Activated CD4-positive, alpha-beta T cell treated with anti-CD3 and anti-CD28 coated beads for 24 hours (primary cell): ENCODE data around the gene HPS3.
A peak's percentile ranks its signal among the peaks of the same experiment; 100 is the strongest.

Experiments used
- DNase-seq, 2 donors: peaks; one replicate each; pipeline ENCODE4 v3.0.0-alpha.2; 2020; ENCODE audit warnings: low read depth in 2 of 2

The HPS3 gene

DNA sequence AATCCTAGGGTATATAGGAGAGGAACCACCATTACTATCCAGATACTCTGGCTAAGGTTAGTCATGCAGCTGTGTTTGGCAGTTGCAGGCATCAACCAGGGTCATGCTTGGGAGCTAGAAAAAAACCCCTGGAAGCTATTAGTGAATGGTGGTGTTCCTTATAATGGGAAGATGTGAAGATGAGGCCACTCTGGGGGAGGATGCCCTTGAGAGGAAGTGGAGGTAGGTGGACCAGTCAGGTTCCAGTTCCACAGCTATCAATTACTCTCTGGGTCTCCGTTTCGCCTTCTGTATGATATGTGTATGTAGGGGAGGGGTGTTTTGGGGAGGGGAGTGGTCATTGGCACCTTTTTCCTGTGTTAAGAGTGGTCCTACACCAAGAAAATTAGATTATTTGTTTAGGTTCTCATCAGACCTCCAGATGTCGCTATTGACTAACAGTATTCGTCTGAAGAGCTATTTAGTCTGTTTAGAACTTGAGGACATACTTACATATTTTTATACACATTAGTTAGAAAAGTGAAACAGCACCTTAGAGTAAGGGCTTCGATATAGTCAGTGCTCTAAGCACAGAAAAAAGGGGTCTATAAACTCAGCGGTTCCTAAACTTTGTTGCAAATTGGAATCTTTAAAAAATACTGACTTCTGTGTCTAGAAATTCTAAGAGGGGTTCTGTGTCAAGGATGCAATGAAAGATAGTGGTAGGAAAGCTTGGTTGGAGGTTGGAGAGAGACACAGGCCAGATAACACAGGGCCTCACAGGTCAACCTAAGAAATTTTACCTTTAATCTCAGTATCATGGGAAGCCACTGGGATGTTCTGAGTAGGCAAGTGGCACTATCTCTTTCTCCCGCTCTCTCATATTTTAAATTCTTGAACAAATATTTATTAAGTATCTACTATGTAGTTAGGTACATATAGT lies 9.1 kb upstream of the HPS3 start:
- DNase-seq, result peak in 1 of 2 donors; percentile 1

DNA sequence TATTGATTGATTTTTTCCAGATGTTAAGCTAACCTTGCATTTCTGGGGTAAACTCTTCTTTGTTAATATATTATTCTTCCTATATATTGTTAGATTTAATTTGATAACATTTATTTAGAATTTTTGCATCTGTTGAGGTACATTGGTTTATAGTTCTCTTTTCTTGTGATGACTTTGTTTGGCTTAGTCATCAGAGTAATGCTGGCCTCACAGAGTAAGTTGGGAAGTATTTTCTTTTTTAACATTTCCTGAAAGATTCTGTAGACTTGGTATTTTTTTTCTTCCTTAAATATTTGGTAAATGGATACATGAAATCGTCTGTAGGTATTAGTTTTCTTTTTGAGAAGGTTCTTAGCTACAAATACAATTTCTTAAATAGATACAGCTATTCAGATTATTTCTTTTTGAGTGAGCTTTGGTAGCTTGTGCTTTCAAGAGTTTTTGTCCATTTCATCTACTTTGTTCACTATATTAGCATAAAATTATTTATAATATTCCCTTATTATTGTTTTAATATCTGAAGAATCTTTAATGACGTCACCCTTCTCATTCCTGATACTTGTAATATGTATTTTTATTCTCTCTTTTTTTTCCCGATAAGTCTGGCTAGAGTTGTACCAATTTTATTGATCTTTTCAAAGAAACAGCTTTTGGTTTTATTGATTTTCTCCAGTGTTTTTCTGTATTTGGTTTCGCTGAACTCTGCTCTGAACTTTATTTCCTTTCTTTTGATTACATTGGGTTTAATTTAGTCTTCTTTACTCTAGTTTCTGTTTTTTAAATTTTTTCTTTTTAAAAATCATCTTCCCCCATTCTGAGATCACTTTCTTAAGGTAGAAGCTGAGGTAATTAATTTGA lies 6.5 kb upstream of the HPS3 start:
- DNase-seq, result no peak

DNA sequence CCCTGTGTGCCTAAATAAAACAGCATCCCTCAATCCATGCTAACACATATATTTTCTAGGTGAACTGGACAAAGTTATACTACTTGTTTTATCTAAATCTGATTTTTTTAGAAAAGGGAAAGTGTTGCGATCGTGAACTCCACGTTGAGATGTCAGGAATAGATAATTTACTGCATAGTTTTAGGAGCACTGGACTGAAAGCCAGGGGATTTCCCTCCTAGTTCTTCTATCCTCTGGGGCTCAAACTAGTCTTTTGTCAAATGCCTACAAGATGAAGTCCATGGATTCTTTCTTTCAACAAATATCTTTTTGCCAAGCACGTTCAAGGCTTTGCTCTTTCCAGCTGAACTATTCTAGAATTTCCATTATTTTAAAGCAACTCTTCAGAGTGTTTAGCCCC lies 617 bp upstream of the HPS3 start:
- DNase-seq, result no peak

DNA sequence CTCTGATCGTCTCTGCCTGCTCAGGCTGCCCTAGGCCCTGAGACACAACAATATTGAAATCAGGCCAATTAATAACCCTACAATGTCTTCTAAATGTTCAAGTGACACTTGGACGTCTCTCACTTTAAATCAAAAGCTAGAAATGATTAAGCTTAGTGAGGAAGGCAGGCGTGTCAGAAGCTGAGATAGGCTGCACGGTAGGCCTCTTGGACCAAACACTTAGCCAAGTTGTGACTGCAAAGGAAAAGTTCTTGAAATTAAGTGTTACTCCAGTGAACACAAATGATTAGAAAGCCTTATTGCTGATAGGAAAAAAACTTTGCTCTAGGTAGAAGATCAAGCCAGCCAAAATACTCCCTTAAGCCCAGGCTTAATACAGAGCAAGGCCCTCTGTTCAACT lies 2.2 kb downstream of the HPS3 start:
- DNase-seq, result no peak

GRCh38 chr3:149134575-149134974 lies 5.1 kb downstream of the HPS3 start:
- DNase-seq, result no peak

DNA sequence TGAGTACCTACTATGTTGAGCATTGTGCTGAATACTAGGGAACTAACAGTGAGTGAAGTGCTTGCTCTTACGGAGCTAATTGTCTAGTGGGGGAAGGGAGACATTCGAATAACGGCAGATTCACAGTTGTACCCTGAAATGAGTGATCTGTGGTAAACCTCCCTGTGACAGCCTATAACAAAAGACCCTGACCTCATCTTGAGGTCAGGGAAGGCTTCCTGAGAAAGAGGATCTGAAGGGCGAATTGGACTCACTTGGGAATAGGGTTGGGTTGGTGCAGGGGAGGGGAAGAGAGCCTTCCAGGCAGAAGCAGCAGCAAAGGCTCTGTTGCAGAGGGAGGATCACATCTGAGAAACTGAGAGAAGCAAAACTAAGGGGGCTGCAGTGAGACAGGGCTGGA lies 13.2 kb downstream of the HPS3 start:
- DNase-seq, result no peak

GRCh38 chr3:149145356-149145755 lies 15.9 kb downstream of the HPS3 start:
- DNase-seq, result no peak

GRCh38 chr3:149145974-149146373 lies 16.5 kb downstream of the HPS3 start:
- DNase-seq, result no peak

- DNase-seq, result no peak
Measured at GRCh38 chr3:149150436-149150835, 21.0 kb downstream of the HPS3 start.

- no peak for DNase-seq
Measured at GRCh38 chr3:149151843-149152242, 22.4 kb downstream of the HPS3 start.

- DNase-seq, result no peak
Measured at GRCh38 chr3:149152420-149152819, 23.0 kb downstream of the HPS3 start.

DNA sequence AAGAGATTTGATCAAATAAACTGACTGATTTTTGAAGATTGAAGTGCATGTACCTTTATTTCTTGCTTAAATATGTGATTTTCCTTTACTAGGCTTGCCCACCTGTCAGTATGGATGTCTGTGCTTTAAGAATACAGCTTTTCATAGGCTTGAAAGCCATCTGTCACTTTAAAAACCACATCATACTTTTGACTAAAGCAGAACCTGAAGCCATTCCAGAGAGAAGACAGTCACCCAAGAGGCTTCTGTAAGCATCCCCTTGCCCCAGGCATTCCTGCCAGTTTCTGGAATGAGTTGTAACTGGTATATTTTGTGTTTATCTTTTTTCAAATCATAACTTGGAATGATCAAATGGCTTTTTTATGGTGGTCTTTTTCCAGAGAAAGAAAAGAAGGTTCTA lies 24.0 kb downstream of the HPS3 start:
- DNase-seq, result no peak

- no peak for DNase-seq
Measured at GRCh38 chr3:149160754-149161300, 31.4 kb downstream of the HPS3 start.

- DNase-seq, result no peak
Measured at GRCh38 chr3:149162007-149162406, 32.6 kb downstream of the HPS3 start.

DNA sequence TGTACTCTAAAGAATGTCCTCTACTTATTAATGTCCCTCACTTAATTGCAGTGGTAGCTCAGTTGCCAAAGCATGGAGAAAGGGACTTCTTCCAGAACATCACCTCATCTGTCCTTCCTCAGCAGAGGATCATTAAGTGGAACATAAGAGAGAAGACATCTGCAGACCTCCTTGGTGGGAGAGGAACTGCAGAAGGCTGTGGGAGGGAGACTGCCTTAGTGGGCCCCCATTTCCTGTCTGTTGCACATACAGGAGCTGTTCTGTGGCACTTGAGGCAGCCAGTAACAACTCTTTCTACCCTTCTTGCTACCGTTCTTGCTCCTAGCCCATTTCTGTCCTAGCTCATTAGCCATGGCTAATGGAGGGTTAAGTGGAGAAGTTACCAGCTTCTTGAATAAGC lies 33.6 kb downstream of the HPS3 start:
- DNase-seq, result no peak

DNA sequence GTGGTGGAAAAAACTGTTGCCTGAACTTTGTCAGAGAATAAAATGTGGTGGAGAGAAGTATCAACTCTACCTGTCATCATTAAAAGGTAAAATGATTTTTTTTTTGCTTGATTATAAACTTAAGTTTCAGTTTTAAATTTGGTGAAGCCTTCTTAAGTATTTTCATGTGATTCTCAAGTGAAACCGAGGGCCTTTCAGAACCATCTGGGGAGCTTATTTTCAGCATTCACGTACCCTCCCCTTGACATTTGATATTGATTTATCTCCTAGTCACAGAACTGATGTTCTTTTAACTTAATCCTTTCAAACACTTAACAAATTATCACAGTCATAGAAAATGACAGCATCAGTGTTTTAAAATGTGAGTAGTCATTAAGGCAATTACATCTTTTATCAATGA lies 38.5 kb downstream of the HPS3 start:
- no peak for DNase-seq

DNA sequence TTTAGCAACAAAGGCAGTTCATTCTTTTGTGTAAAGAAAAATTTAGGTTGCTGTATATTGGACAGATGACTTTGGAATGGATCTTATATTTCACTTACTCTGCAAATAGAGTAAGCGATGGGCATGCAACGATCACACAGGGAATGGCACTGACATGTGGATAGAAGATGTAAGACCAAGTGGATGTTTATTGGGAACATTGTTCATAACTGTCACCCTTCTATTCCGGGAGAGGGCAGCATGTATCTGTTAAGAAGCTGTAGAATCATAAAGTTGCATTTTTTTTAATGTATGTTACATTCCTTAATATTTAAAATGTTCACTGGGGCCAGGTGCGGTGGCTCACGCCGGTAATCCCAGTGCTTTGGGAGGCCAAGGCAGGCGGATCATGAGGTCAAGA lies 41.2 kb downstream of the HPS3 start:
- no peak for DNase-seq

GRCh38 chr3:149174901-149175300 lies 45.5 kb downstream of the HPS3 start:
- no peak for DNase-seq

GRCh38 chr3:149177122-149177521 lies 47.7 kb downstream of the HPS3 start:
- DNase-seq, result no peak

DNA sequence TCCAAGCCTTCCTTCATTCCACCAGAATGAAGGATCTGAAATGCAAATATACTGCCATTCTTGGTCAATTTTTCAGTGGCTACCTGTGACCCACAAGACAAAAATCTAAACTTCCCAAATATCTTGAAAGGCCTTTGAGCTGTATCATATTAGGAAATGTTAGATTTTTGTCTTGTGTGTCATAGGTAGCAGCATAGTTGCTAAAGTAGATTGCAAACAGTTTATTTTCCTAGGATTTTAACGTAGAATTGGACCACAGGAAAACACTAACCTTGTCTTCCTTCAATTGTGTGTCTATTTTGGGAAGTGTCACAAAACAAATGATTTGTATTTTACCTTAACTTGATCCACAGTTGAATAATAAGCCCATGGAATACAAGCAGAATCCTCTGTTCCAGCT lies 49.8 kb downstream of the HPS3 start:
- no peak for DNase-seq

GRCh38 chr3:149180057-149180573 lies 50.7 kb downstream of the HPS3 start:
- no peak for DNase-seq

GRCh38 chr3:149181182-149181581 lies 51.7 kb downstream of the HPS3 start:
- DNase-seq, result no peak
